ENCODE results near the gene KRTAP5-1. TPM values are rescaled to one million over a fixed set of nuclear protein-coding genes. Genes with fewer than 3 reads are reported as not detected.

KRTAP5-1 gene
- total RNA-seq, 1 experiment from 2014 or later: not detected

- Histone ChIP-seq H3K36me3 (ENCODE audit: low read depth, low read length) (no peaks in the 10 kb centered on the region), H3K9me3 (ENCODE audit: low read length) (no peaks in the 10 kb centered on the region), H3K4me1 (ENCODE audit: insufficient read depth, low read length) (peaks cover 29% of the 10 kb centered on the region), H3K27me3 (ENCODE audit: low read length) (no peaks in the 10 kb centered on the region), H3K27ac (ENCODE audit: low read length) (no peak overlapping the region), H3K4me2 (ENCODE audit: low read length) (no peak overlapping the region), H3K79me2 (ENCODE audit: low read length) (no peaks in the 10 kb centered on the region), H2AFZ (ENCODE audit: low read length) (no peak overlapping the region), H3K4me3 (ENCODE audit: low read length) (no peak overlapping the region), H3K9ac (ENCODE audit: low read length) (no peak overlapping the region), H4K20me1 (ENCODE audit: low read length) (no peaks in the 10 kb centered on the region), H3F3A (ENCODE audit: low read length, unreplicated experiment) (no peaks in the 10 kb centered on the region), H3K9me2 (replicated peaks; ENCODE audit: low read length) (no peaks in the 10 kb centered on the region)
- ChIA-PET CTCF (interaction anchor here (0.8 kb wide), 1 partner anchor 39 kb away, joined by 5 read pairs; no protein-coding TSS in a partner anchor), POLR2A (ENCODE audit: unreplicated experiment) (interaction anchor here (0.6 kb wide), 1 partner anchor 18 kb away, joined by 4 read pairs; no protein-coding TSS in a partner anchor)
- DNase-seq (no peak), ATAC-seq (no peak)
- TF ChIP-seq EZH2phosphoT487 (IDR thresholded peaks at IDR 0.05; ENCODE audit: borderline replicate concordance, low read length) (no peak), EZH2 (IDR thresholded peaks at IDR 0.05; ENCODE audit: low read length, unreplicated experiment) (no peak), CTCF (conservative IDR thresholded peaks at IDR 0.05; ENCODE audit: low read depth, low read length) (no peak)
- BruUV-seq (replicated peaks): no TSS peak
- intact Hi-C loops (cut with micrococcal nuclease): no loop called here
Measured at GRCh38 chr11:1555713-1556153, 29.4 kb downstream of the KRTAP5-1 start.

GRCh38 chr11:1554981-1555712 lies 29.9 kb downstream of the KRTAP5-1 start:
- CTCF ChIA-PET: interaction anchor here (1.9 kb wide), 1 partner anchor 20 kb away, joined by 10 read pairs; no protein-coding TSS in a partner anchor

More at GRCh38 chr11:1554981-1555712, 29.9 kb downstream of the KRTAP5-1 start:
- intact Hi-C loops (cut with micrococcal nuclease): no loop called here
- Histone ChIP-seq H2AFZ (ENCODE audit: low read length) (no peak overlapping the region), H3K27ac (ENCODE audit: low read length) (no peak overlapping the region), H3F3A (ENCODE audit: low read length, unreplicated experiment) (no peaks in the 10 kb centered on the region), H3K36me3 (ENCODE audit: low read depth, low read length) (no peaks in the 10 kb centered on the region), H3K4me2 (ENCODE audit: low read length) (no peak overlapping the region), H3K4me3 (ENCODE audit: low read length) (no peak overlapping the region), H3K9ac (ENCODE audit: low read length) (no peak overlapping the region), H3K9me3 (ENCODE audit: low read length) (no peaks in the 10 kb centered on the region), H3K9me2 (replicated peaks; ENCODE audit: low read length) (no peaks in the 10 kb centered on the region), H3K4me1 (ENCODE audit: insufficient read depth, low read length) (peaks cover 29% of the 10 kb centered on the region), H3K79me2 (ENCODE audit: low read length) (no peaks in the 10 kb centered on the region), H3K27me3 (ENCODE audit: low read length) (no peaks in the 10 kb centered on the region), H4K20me1 (ENCODE audit: low read length) (no peaks in the 10 kb centered on the region)
- TF ChIP-seq CTCF (conservative IDR thresholded peaks at IDR 0.05; ENCODE audit: low read depth, low read length) (no peak), EZH2phosphoT487 (IDR thresholded peaks at IDR 0.05; ENCODE audit: borderline replicate concordance, low read length) (no peak), EZH2 (IDR thresholded peaks at IDR 0.05; ENCODE audit: low read length, unreplicated experiment) (no peak)
- BruUV-seq (replicated peaks): no TSS peak
- DNase-seq (no peak), ATAC-seq (no peak)
- POLR2A ChIA-PET (ENCODE audit: unreplicated experiment): no interaction called here
